Placental pericyte (primary cell): ENCODE measurements around the gene ANKZF1. TPM values are rescaled to one million over a fixed set of nuclear protein-coding genes. Genes with fewer than 3 reads are reported as not detected.

Experiments
- total RNA-seq: library from RNA; depleted of rRNA; stranded (reverse); fragments of >200 nt; gene quantifications from 2 replicates; pipeline ENCODE4 v1.2.3, GENCODE V29; 2012

Gene ANKZF1
- total RNA-seq = 19.2 and 23.9 TPM in 2 replicates

GRCh38 chr2:219229305-219230058, at the start of gene ANKZF1, which contains the start of gene ATG9A:
TSS of gene ANKZF1 (plus strand) at chr2:219229806. CDS start at chr2:219230258, 452 bp downstream.
TSS of gene ATG9A (minus strand) at chr2:219229636. CDS start at chr2:219228024, 1,612 bp downstream.

GRCh38 chr2:219206328-219207133, 23.1 kb upstream of the ANKZF1 start, which contains the start of gene ZFAND2B:
TSS of gene ZFAND2B (plus strand) at chr2:219206782. CDS start at chr2:219206988, 206 bp downstream.

GRCh38 chr2:219218732-219219701, 10.6 kb upstream of the ANKZF1 start, which contains the start of gene ABCB6:
TSS of gene ABCB6 (minus strand) at chr2:219218958. CDS start at chr2:219218673, 285 bp downstream.

GRCh38 chr2:219245148-219245898, 15.7 kb downstream of the ANKZF1 start, which contains the start of the genes GLB1L and STK16:
TSS of gene GLB1L (minus strand) at chr2:219245444. CDS start at chr2:219243573, 1,871 bp downstream.
TSS of gene STK16 (plus strand) at chr2:219245479. CDS start at chr2:219246000, 521 bp downstream.

GRCh38 chr2:219252900-219253752, 23.5 kb downstream of the ANKZF1 start, which contains the start of gene TUBA4B:
TSS of gene TUBA4B (plus strand) at chr2:219253243. CDS start at chr2:219253408, 165 bp downstream.

GRCh38 chr2:219253753-219254589, 24.4 kb downstream of the ANKZF1 start, which contains the start of gene TUBA4A:
TSS of gene TUBA4A (minus strand) at chr2:219253918. CDS start at chr2:219253858, 60 bp downstream.

GRCh38 chr2:219279151-219279915, 49.7 kb downstream of the ANKZF1 start, which contains the start of gene DNAJB2:
TSS of gene DNAJB2 (plus strand) at chr2:219279366. CDS start at chr2:219279834, 468 bp downstream.

Other genes with a start within 250 kb of the ANKZF1 start
- not detected in 2 replicates for gene FEV, start 244.6 kb upstream of the ANKZF1 start, total RNA-seq
- gene CRYBA2, start 236.4 kb upstream of the ANKZF1 start, total RNA-seq = not detected in 2 replicates
- not detected in 2 replicates for gene CFAP65, start 188.3 kb upstream of the ANKZF1 start, total RNA-seq
- gene IHH, start 168.9 kb upstream of the ANKZF1 start, total RNA-seq = under 0.01 TPM in 1 of 2 replicates, not detected in the other
- 18.6 and 18.9 TPM in 2 replicates for gene NHEJ1, start 69.0 kb upstream of the ANKZF1 start, total RNA-seq
- gene SLC23A3, start 59.8 kb upstream of the ANKZF1 start, total RNA-seq = 0.57 and 1.1 TPM in 2 replicates
- gene CNPPD1, start 52.9 kb upstream of the ANKZF1 start, total RNA-seq = 20.9 and 36.8 TPM in 2 replicates
- 74.7 and 81.0 TPM in 2 replicates for gene RETREG2, start 51.5 kb upstream of the ANKZF1 start, total RNA-seq
- 20.8 and 32.2 TPM in 2 replicates for gene ZFAND2B, start 23.0 kb upstream of the ANKZF1 start, total RNA-seq
- 22.3 and 24.8 TPM in 2 replicates for gene ABCB6, start 10.8 kb upstream of the ANKZF1 start, total RNA-seq
- 56.9 and 74.0 TPM in 2 replicates for gene ATG9A, start 170 bp upstream of the ANKZF1 start, total RNA-seq
- gene GLB1L, start 15.6 kb downstream of the ANKZF1 start, total RNA-seq = 15.2 and 23.4 TPM in 2 replicates
- 37.4 and 59.1 TPM in 2 replicates for gene STK16, start 15.7 kb downstream of the ANKZF1 start, total RNA-seq
- gene TUBA4B, start 23.4 kb downstream of the ANKZF1 start, total RNA-seq = not detected in 2 replicates
- gene TUBA4A, start 24.1 kb downstream of the ANKZF1 start, total RNA-seq = 7.0 and 31.6 TPM in 2 replicates
- gene DNAJB2, start 49.6 kb downstream of the ANKZF1 start, total RNA-seq = 27.8 and 39.0 TPM in 2 replicates
- gene PTPRN, start 79.6 kb downstream of the ANKZF1 start, total RNA-seq = 0.88 and 7.9 TPM in 2 replicates
- gene RESP18, start 102.9 kb downstream of the ANKZF1 start, total RNA-seq = not detected in 2 replicates
- gene DNPEP, start 158.1 kb downstream of the ANKZF1 start, total RNA-seq = 64.0 and 76.8 TPM in 2 replicates
- gene DES, start 188.6 kb downstream of the ANKZF1 start, total RNA-seq = 0.29 and 7.2 TPM in 2 replicates
- 9.9 and 21.7 TPM in 2 replicates for gene SPEG, start 205.0 kb downstream of the ANKZF1 start, total RNA-seq